SJCRH30 (cell line): ENCODE measurements around the gene PAPPA2. TPM values are rescaled to one million over a fixed set of nuclear protein-coding genes. Genes with fewer than 3 reads are reported as not detected.
"Not testable (repeated sequence)": the region's sequence is repeated elsewhere in the genome, so short reads cannot be mapped to it uniquely, and the experiment has no call there.

Experiments
- DNase-seq, 2 experiments: peaks; one replicate each; pipeline ENCODE4 v3.0.0-alpha.2; 2015 to 2020
- H3K27ac ChIP-seq: fragments of 250-450 bp; sonication (Bioruptor Pico); 2 replicates; pipeline ENCODE4 v1.5.1; 2020; ENCODE audit warnings: mild to moderate bottlenecking, moderate library complexity
- H3K27me3 ChIP-seq: fragments of 250-450 bp; sonication (Bioruptor Pico); 2 replicates; pipeline ENCODE4 v1.5.1; 2020; ENCODE audit warnings: mild to moderate bottlenecking, moderate library complexity
- H3K36me3 ChIP-seq: fragments of 250-450 bp; sonication (Bioruptor Pico); 2 replicates; pipeline ENCODE4 v1.5.1; 2020; ENCODE audit warnings: mild to moderate bottlenecking, moderate library complexity
- H3K4me1 ChIP-seq: fragments of 250-450 bp; sonication (Bioruptor Pico); 2 replicates; pipeline ENCODE4 v1.5.1; 2020; ENCODE audit warnings: mild to moderate bottlenecking, moderate library complexity
- H3K4me3 ChIP-seq: fragments of 250-450 bp; sonication (Bioruptor Pico); 2 replicates; pipeline ENCODE4 v1.5.1; 2020; ENCODE audit warnings: mild to moderate bottlenecking, moderate library complexity
- H3K9me3 ChIP-seq: fragments of 250-450 bp; sonication (Bioruptor Pico); replicated peaks from 2 replicates; pipeline ENCODE4 v1.5.1; 2020; ENCODE audit warnings: mild to moderate bottlenecking, moderate library complexity
- total RNA-seq: library from RNA; depleted of rRNA; stranded (reverse); fragments of >200 nt; shearing (Covaris generic); gene quantifications from 2 replicates; pipeline ENCODE4 v1.2.3, GENCODE V29; 2014

Gene PAPPA2
- total RNA-seq, 1 experiment from 2014 or later = 0.04 TPM

- no peak for DNase-seq
- Histone ChIP-seq H3K27me3 (no peaks in the 10 kb centered on the region), H3K4me1 (no peaks in the 10 kb centered on the region), H3K4me3 (no peak overlapping the region), H3K27ac (no peak overlapping the region), H3K9me3 (no peaks in the 10 kb centered on the region), H3K36me3 (no peaks in the 10 kb centered on the region)
Observed at GRCh38 chr1:176754676-176755075, 291.7 kb downstream of the PAPPA2 start.

DNA sequence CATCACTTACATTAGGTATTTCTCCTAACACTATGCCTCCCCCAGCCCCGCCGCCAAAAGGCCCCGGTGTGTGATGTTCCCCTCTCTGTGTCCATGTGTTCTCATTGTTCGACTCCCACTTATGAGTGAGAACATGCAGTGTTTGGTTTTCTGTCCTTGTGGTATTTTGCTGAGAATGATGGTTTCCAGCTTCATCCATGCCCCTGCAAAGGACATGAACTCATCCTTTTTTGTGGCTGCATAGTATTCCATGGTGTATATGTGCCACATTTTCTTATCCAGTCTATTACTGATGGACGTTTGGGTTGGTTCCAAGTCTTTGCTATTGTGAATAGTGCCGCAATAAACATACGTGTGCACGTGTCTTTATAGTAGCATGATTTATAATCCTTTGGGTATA, 293.8 kb downstream of the PAPPA2 start:
- H3K36me3 ChIP-seq, H3K27ac ChIP-seq, DNase-seq, H3K4me1 ChIP-seq, H3K9me3 ChIP-seq, H3K4me3 ChIP-seq, H3K27me3 ChIP-seq: not testable (repeated sequence)

DNA sequence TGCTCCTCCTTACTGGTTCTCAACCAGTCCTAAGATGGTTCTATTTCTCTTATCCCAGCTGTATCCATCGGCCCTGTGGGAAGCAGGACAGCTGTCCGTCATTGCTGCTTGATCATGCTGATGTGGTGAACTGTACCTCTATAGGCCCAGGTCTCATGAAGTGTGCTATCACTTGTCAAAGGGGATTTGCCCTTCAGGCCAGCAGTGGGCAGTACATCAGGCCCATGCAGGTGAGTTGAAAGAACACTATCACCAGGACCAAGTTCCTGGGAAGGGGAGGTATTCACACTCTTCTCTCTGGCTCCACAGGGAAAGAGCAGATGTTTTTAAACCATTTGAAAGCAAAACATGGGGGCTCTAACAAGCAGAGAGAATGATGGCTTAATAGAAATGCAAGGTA, 302.6 kb downstream of the PAPPA2 start:
- H3K27me3 ChIP-seq = no peaks in the 10 kb centered on the region
- no peaks in the 10 kb centered on the region for H3K36me3 ChIP-seq
- no peak overlapping the region for H3K27ac ChIP-seq
- DNase-seq = no peak
- H3K4me1 ChIP-seq = no peaks in the 10 kb centered on the region
- no peak overlapping the region for H3K4me3 ChIP-seq
- no peaks in the 10 kb centered on the region for H3K9me3 ChIP-seq

- H3K9me3 ChIP-seq = no peaks in the 10 kb centered on the region
- H3K4me3 ChIP-seq = no peak overlapping the region
- no peak for DNase-seq
- no peaks in the 10 kb centered on the region for H3K27me3 ChIP-seq
- no peak overlapping the region for H3K27ac ChIP-seq
- H3K4me1 ChIP-seq = no peaks in the 10 kb centered on the region
- H3K36me3 ChIP-seq = no peaks in the 10 kb centered on the region
Observed at GRCh38 chr1:176766779-176767178, 303.8 kb downstream of the PAPPA2 start.

GRCh38 chr1:176767714-176768136, 304.8 kb downstream of the PAPPA2 start:
- no peaks in the 10 kb centered on the region for H3K9me3 ChIP-seq

GRCh38 chr1:176768532-176768931, 305.6 kb downstream of the PAPPA2 start:
- H3K27ac ChIP-seq = no peak overlapping the region
- H3K36me3 ChIP-seq = no peaks in the 10 kb centered on the region
- H3K27me3 ChIP-seq = no peaks in the 10 kb centered on the region
- no peaks in the 10 kb centered on the region for H3K9me3 ChIP-seq
- DNase-seq = no peak
- no peak overlapping the region for H3K4me3 ChIP-seq
- no peaks in the 10 kb centered on the region for H3K4me1 ChIP-seq

More at GRCh38 chr1:176767714-176768136, 304.8 kb downstream of the PAPPA2 start:
- no peaks in the 10 kb centered on the region for H3K36me3 ChIP-seq
- H3K27me3 ChIP-seq = no peaks in the 10 kb centered on the region
- H3K4me3 ChIP-seq = no peak overlapping the region
- H3K27ac ChIP-seq = no peak overlapping the region
- DNase-seq = no peak
- no peaks in the 10 kb centered on the region for H3K4me1 ChIP-seq

- H3K27me3 ChIP-seq = no peaks in the 10 kb centered on the region
- H3K9me3 ChIP-seq = no peaks in the 10 kb centered on the region
- no peak for DNase-seq
- H3K4me1 ChIP-seq = no peaks in the 10 kb centered on the region
- H3K27ac ChIP-seq = no peak overlapping the region
- H3K36me3 ChIP-seq = no peaks in the 10 kb centered on the region
- H3K4me3 ChIP-seq = no peak overlapping the region
Observed at GRCh38 chr1:176770066-176770465, 307.1 kb downstream of the PAPPA2 start.

GRCh38 chr1:176773038-176773437, 310.1 kb downstream of the PAPPA2 start:
- Histone ChIP-seq H3K27me3 (no peaks in the 10 kb centered on the region), H3K4me1 (no peaks in the 10 kb centered on the region), H3K36me3 (no peaks in the 10 kb centered on the region), H3K9me3 (no peaks in the 10 kb centered on the region), H3K27ac (no peak overlapping the region), H3K4me3 (no peak overlapping the region)
- DNase-seq = no peak

DNA sequence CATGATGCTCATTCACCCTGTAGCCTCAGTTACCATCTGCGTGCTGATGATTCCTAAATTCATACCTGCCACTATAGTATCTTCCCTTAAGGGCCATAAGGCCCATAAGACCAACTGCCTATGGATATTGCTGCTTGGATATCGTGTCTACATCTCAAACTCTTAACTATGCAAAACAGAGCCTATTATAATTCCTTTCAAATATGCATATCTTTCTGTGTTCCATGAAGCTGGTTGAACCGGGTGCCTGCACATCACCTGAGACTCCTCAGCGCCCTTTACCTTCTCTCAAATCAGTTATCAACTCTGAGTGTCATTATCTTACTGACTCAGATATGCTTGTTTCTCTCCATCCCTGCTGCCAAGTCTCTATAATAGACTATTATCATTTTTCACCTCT, 311.2 kb downstream of the PAPPA2 start:
- H3K4me1 ChIP-seq = no peaks in the 10 kb centered on the region

DNA sequence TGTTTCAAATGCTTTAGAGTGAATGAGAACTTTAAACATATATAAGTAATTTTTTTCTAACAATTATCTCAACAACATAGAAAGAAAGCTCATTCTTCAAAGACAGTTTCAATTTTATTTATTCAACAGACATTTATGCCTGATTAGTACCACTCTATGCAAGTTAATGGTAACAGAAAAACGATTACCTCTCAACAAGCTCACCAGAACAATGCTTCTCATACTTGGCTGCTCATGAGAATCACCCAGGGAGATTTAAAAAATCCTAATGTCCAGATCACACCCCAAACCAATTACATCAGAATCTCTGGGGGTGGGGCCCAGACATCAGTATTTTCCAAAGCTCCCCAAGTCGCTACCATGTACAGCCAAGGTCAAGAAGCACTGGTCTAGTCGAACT, 312.4 kb downstream of the PAPPA2 start:
- H3K4me3 ChIP-seq = no peak overlapping the region
- no peak overlapping the region for H3K27ac ChIP-seq
- H3K36me3 ChIP-seq = no peaks in the 10 kb centered on the region
- no peaks in the 10 kb centered on the region for H3K27me3 ChIP-seq
- H3K4me1 ChIP-seq = no peaks in the 10 kb centered on the region
- no peaks in the 10 kb centered on the region for H3K9me3 ChIP-seq
- no peak for DNase-seq

More for the DNA sequence above, 311.2 kb downstream of the PAPPA2 start:
- H3K4me3 ChIP-seq = no peak overlapping the region
- no peak overlapping the region for H3K27ac ChIP-seq
- H3K9me3 ChIP-seq = no peaks in the 10 kb centered on the region
- no peaks in the 10 kb centered on the region for H3K27me3 ChIP-seq
- DNase-seq = no peak
- H3K36me3 ChIP-seq = no peaks in the 10 kb centered on the region

DNA sequence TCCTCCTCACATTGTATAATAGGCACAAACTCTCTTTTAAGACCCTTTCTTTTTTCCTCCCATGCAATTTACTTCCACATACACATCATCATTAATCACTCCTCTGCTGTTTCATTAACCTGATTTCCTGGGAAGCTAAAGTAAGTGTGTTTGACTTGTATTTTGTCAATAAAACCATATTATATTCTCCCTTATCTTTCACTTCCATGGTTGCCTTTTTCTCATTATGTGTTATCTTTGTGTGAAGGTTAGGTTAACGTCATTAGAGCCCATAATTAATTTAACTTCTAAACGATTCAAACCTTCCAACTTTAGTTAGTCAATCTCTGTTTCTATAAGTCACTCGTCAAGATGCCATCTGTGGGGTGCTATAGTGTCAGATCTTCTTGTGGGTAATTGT, 313.0 kb downstream of the PAPPA2 start:
- H3K27ac ChIP-seq = no peak overlapping the region
- no peaks in the 10 kb centered on the region for H3K9me3 ChIP-seq
- no peak overlapping the region for H3K4me3 ChIP-seq
- H3K4me1 ChIP-seq = no peaks in the 10 kb centered on the region
- H3K36me3 ChIP-seq = no peaks in the 10 kb centered on the region
- H3K27me3 ChIP-seq = no peaks in the 10 kb centered on the region
- DNase-seq = no peak

- DNase-seq = no peak
- Histone ChIP-seq H3K9me3 (no peaks in the 10 kb centered on the region), H3K4me1 (no peaks in the 10 kb centered on the region), H3K4me3 (no peak overlapping the region), H3K27me3 (no peaks in the 10 kb centered on the region), H3K27ac (no peak overlapping the region), H3K36me3 (no peaks in the 10 kb centered on the region)
Observed at GRCh38 chr1:176778056-176778455, 315.1 kb downstream of the PAPPA2 start.

- DNase-seq = no peak
- Histone ChIP-seq H3K4me1 (no peaks in the 10 kb centered on the region), H3K9me3 (no peaks in the 10 kb centered on the region)
Observed at GRCh38 chr1:176779992-176780328, 317.0 kb downstream of the PAPPA2 start.

GRCh38 chr1:176783309-176783708, 320.3 kb downstream of the PAPPA2 start:
- Histone ChIP-seq H3K36me3 (no peaks in the 10 kb centered on the region), H3K4me1 (no peaks in the 10 kb centered on the region), H3K9me3 (no peaks in the 10 kb centered on the region), H3K27ac (no peak overlapping the region), H3K27me3 (no peaks in the 10 kb centered on the region), H3K4me3 (no peak overlapping the region)
- no peak for DNase-seq

More at GRCh38 chr1:176779992-176780328, 317.0 kb downstream of the PAPPA2 start:
- Histone ChIP-seq H3K27ac (no peak overlapping the region), H3K4me3 (no peak overlapping the region), H3K36me3 (no peaks in the 10 kb centered on the region), H3K27me3 (no peaks in the 10 kb centered on the region)

DNA sequence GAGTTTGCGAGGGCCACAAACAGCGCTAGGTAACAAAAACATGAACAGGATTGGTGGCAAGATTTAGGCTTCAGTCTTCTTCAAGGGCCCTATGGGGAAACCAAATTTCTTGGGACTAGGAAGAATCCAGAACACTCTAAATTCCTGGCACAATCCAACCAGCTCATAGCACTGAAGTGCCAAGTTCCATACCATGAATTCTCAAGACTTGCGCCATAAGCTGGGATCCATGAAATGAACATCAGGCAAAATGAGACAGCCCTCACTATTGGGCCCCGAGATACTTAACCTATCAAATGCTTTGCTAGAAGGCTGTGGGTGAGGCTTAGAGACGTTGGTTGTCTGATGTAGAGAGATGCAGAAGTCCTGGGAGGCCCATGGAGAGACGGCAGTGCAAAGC, 322.1 kb downstream of the PAPPA2 start:
- Histone ChIP-seq H3K27ac (no peak overlapping the region), H3K27me3 (no peaks in the 10 kb centered on the region), H3K4me3 (no peak overlapping the region), H3K9me3 (no peaks in the 10 kb centered on the region), H3K4me1 (no peaks in the 10 kb centered on the region), H3K36me3 (no peaks in the 10 kb centered on the region)
- no peak for DNase-seq

- no peak overlapping the region for H3K4me3 ChIP-seq
- H3K9me3 ChIP-seq = no peaks in the 10 kb centered on the region
- no peaks in the 10 kb centered on the region for H3K4me1 ChIP-seq
- no peak for DNase-seq
- H3K27me3 ChIP-seq = no peaks in the 10 kb centered on the region
- H3K27ac ChIP-seq = no peak overlapping the region
- H3K36me3 ChIP-seq = no peaks in the 10 kb centered on the region
Observed at GRCh38 chr1:176785791-176786190, 322.8 kb downstream of the PAPPA2 start.

GRCh38 chr1:176786274-176786673, 323.3 kb downstream of the PAPPA2 start:
- H3K36me3 ChIP-seq = no peaks in the 10 kb centered on the region
- no peak for DNase-seq
- no peaks in the 10 kb centered on the region for H3K4me1 ChIP-seq
- H3K9me3 ChIP-seq = no peaks in the 10 kb centered on the region
- H3K4me3 ChIP-seq = no peak overlapping the region
- no peak overlapping the region for H3K27ac ChIP-seq
- H3K27me3 ChIP-seq = no peaks in the 10 kb centered on the region
